Natural killer cell (primary cell): Measurements from ENCODE around the gene KANSL1. TPM values are rescaled to one million over a fixed set of nuclear protein-coding genes. Genes with fewer than 3 reads are reported as not detected.

ENCODE experiments used
- ATAC-seq, 3 donors: fragments of 150-1000 bp in 2 of 3; fragments of 200-7000 bp in 1 of 3; cut with Tn5 transposase; 1 replicate in 1 of 3; 2 replicates in 2 of 3; pipeline ENCODE4 v1.10.0; 2021; ENCODE audit warnings: mild to moderate bottlenecking in 2 of 3, moderate library complexity in 2 of 3
- DNase-seq, 2 donors: peaks; one replicate each; pipeline versions ENCODE4 v3.0.0 to v3.0.0-alpha.2; 2013 to 2021; ENCODE audit warnings: mixed read lengths in 1 of 2
- H3K27ac ChIP-seq: one replicate; pipeline ENCODE4 v1.5.1; 2013; ENCODE audit warnings: mild to moderate bottlenecking, low read length
- H3K27me3 ChIP-seq: one replicate; pipeline ENCODE4 v1.6.1; 2013; ENCODE audit warnings: low read length; ENCODE audit not compliant: control insufficient read depth, insufficient read depth
- H3K36me3 ChIP-seq: one replicate; pipeline ENCODE4 v1.6.1; 2013; ENCODE audit warnings: low read length; ENCODE audit not compliant: control insufficient read depth, insufficient read depth
- H3K4me1 ChIP-seq: one replicate; pipeline ENCODE4 v1.6.1; 2013; ENCODE audit warnings: low read length; ENCODE audit not compliant: control insufficient read depth, insufficient read depth
- H3K4me3 ChIP-seq: one replicate; pipeline ENCODE4 v1.5.1; 2013; ENCODE audit warnings: low read length
- H3K9me3 ChIP-seq: one replicate; pipeline ENCODE4 v1.6.1; 2013; ENCODE audit warnings: low read length; ENCODE audit not compliant: control insufficient read depth, insufficient read depth
- H3K27ac Mint-ChIP-seq, 2 donors: one replicate each; pipeline ENCODE4 v1.8.0; 2022; ENCODE audit warnings: mild to moderate bottlenecking in 2 of 2, mixed read lengths in 2 of 2, moderate library complexity in 1 of 2
- H3K27me3 Mint-ChIP-seq, 2 donors: one replicate each; pipeline ENCODE4 v1.8.0; 2022; ENCODE audit warnings: low read depth in 2 of 2, mixed read lengths in 2 of 2
- H3K36me3 Mint-ChIP-seq: one replicate; pipeline ENCODE4 v1.8.0; 2022; ENCODE audit warnings: mixed read lengths
- H3K4me1 Mint-ChIP-seq, 2 donors: one replicate each; pipeline ENCODE4 v1.8.0; 2022; ENCODE audit warnings: mixed read lengths in 2 of 2
- H3K4me3 Mint-ChIP-seq: one replicate; pipeline ENCODE4 v1.8.0; 2022; ENCODE audit warnings: mild to moderate bottlenecking, moderate library complexity, mixed read lengths
- H3K9me3 Mint-ChIP-seq, 2 donors: one replicate each; pipeline ENCODE4 v1.8.0; 2022; ENCODE audit warnings: mixed read lengths in 2 of 2
- WGBS: methylation state at CpG from one replicate; pipeline ENCODE4 v1.1.7; 2013; ENCODE audit warnings: missing lambda C conversion rate; ENCODE audit not compliant: insufficient coverage; 5-methylcytosine and 5-hydroxymethylcytosine counted together
- intact Hi-C: fragments of 100-400 bp; cut with micrococcal nuclease; formaldehyde crosslinking; loops from one replicate; pipeline ENCODE4 v1.14.2; 2022
- total RNA-seq, 4 donors: library from RNA; stranded (reverse); fragments of 120-200 nt in 1 of 4; gene quantifications; one replicate each; pipeline versions ENCODE4 v1.2.3 to v1.2.4, GENCODE V29; 2013 to 2022
- TF ChIP-seq, protein P1 (sequence below): fragments of 200-600 bp; IDR thresholded peaks from one replicate; pipeline ENCODE4 v1.8.0; 2022; ENCODE audit warnings: antibody characterized with exemption

KANSL1 gene
- total RNA-seq, 3 donors from 2014 or later (not counting 1 experiment from before 2014, with no cell fraction given), result 202 to 240 (median 220) TPM

GRCh38 chr17:46061435-46061834, 131.8 kb downstream of the KANSL1 start:
- Mint-ChIP-seq H3K36me3 (no peaks in the 10 kb centered on the region), H3K4me1 (peaks cover 30 to 39% of the 10 kb centered on the region in 2 donors), H3K27ac (peak overlapping the region in 1 of 2 donors; percentile 6), H3K4me3 (no peak overlapping the region), H3K9me3 (no peaks in the 10 kb centered on the region), H3K27me3 (no peaks in the 10 kb centered on the region)
- TF ChIP-seq, protein P1, sequence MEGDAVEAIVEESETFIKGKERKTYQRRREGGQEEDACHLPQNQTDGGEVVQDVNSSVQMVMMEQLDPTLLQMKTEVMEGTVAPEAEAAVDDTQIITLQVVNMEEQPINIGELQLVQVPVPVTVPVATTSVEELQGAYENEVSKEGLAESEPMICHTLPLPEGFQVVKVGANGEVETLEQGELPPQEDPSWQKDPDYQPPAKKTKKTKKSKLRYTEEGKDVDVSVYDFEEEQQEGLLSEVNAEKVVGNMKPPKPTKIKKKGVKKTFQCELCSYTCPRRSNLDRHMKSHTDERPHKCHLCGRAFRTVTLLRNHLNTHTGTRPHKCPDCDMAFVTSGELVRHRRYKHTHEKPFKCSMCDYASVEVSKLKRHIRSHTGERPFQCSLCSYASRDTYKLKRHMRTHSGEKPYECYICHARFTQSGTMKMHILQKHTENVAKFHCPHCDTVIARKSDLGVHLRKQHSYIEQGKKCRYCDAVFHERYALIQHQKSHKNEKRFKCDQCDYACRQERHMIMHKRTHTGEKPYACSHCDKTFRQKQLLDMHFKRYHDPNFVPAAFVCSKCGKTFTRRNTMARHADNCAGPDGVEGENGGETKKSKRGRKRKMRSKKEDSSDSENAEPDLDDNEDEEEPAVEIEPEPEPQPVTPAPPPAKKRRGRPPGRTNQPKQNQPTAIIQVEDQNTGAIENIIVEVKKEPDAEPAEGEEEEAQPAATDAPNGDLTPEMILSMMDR, result peak; percentile 48
- Histone ChIP-seq H3K36me3 (peaks cover 48% of the 10 kb centered on the region), H3K27ac (no peak overlapping the region), H3K4me1 (no peaks in the 10 kb centered on the region), H3K9me3 (no peaks in the 10 kb centered on the region), H3K4me3 (no peak overlapping the region), H3K27me3 (no peaks in the 10 kb centered on the region)
- no peak for DNase-seq
- intact Hi-C loops, result no loop called here
- ATAC-seq, result peak in 2 of 3 donors; percentile 42
- WGBS, result 100% methylated on average over 4 of the region's 5 CpGs

DNA sequence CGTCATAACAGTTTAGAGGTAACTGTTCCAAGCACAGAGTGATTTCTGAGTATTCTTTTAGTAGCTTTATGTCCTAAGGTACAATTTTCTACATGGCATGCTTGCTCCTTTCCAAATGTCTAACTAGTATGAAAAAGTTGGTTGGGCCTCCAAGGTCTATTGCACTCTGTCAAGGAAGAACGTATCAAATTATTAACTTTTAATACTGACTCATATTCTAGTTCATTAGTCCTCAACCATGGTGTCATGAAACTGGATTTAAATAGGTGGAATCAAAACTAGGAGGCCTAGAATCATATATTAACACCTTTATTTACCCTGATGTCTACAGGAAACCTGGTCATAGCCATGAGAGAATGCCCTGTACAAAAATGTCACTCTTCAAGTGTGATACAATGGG, 132.8 kb downstream of the KANSL1 start:
- ATAC-seq (no peak), DNase-seq (no peak)
- no peaks in the 10 kb centered on the region for H3K36me3 Mint-ChIP-seq
- Histone ChIP-seq H3K36me3 (peaks cover 42% of the 10 kb centered on the region), H3K27me3 (no peaks in the 10 kb centered on the region), H3K4me1 (no peaks in the 10 kb centered on the region), H3K9me3 (no peaks in the 10 kb centered on the region), H3K4me3 (no peak overlapping the region), H3K27ac (no peak overlapping the region)
- WGBS, result 100% methylated on average over 1 of the region's 2 CpGs
- H3K4me1 Mint-ChIP-seq, result peaks cover 32 to 39% of the 10 kb centered on the region in 2 donors
- intact Hi-C loops, result no loop called here
- TF ChIP-seq, protein P1, result no peak
- H3K27ac Mint-ChIP-seq, result peak overlapping the region in 1 of 2 donors; percentile 32
- H3K9me3 Mint-ChIP-seq, result no peaks in the 10 kb centered on the region
- H3K4me3 Mint-ChIP-seq, result no peak overlapping the region
- H3K27me3 Mint-ChIP-seq, result no peaks in the 10 kb centered on the region

GRCh38 chr17:46059486-46059885, 133.7 kb downstream of the KANSL1 start:
- 97% methylated on average over 6 of the region's 6 CpGs for WGBS
- peaks cover 38% of the 10 kb centered on the region for H3K36me3 ChIP-seq
- no peaks in the 10 kb centered on the region for H3K27me3 Mint-ChIP-seq
- peaks cover 30 to 40% of the 10 kb centered on the region in 2 donors for H3K4me1 Mint-ChIP-seq
- H3K9me3 ChIP-seq, result no peaks in the 10 kb centered on the region
- no peaks in the 10 kb centered on the region for H3K27me3 ChIP-seq
- H3K27ac ChIP-seq, result no peak overlapping the region
- TF ChIP-seq, protein P1, result no peak
- intact Hi-C loops, result no loop called here
- H3K4me1 ChIP-seq, result no peaks in the 10 kb centered on the region
- ATAC-seq, result no peak
- no peak overlapping the region for H3K4me3 Mint-ChIP-seq
- no peak overlapping the region for H3K4me3 ChIP-seq
- H3K9me3 Mint-ChIP-seq, result no peaks in the 10 kb centered on the region
- no peaks in the 10 kb centered on the region for H3K36me3 Mint-ChIP-seq
- peak overlapping the region; percentile 37 to 57 for H3K27ac Mint-ChIP-seq
- no peak for DNase-seq

DNA sequence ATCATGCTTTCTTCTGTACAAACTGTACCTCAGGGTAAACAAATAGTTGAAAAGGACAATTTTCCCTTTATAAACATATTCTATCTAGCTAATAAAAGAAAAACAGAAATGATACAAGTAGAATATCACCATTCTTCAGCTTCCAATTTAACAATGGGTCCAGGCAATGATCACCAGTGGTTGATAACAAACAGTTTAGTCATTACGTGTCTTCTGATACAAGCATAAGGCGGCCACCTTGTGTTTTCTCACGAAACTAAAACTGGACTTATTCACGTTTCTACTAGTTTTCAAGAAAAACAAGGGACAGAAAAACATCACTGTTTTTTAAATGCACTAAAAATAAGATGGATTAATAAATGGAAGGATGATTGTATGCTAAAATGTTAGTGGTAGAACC, 135.9 kb downstream of the KANSL1 start:
- Histone ChIP-seq H3K9me3 (no peaks in the 10 kb centered on the region), H3K4me1 (no peaks in the 10 kb centered on the region), H3K27me3 (no peaks in the 10 kb centered on the region), H3K4me3 (no peak overlapping the region), H3K27ac (no peak overlapping the region), H3K36me3 (peaks cover 28% of the 10 kb centered on the region)
- DNase-seq (no peak), ATAC-seq (no peak)
- TF ChIP-seq, protein P1, result no peak
- Mint-ChIP-seq H3K4me3 (no peak overlapping the region), H3K9me3 (no peaks in the 10 kb centered on the region), H3K27me3 (no peaks in the 10 kb centered on the region), H3K36me3 (no peaks in the 10 kb centered on the region), H3K4me1 (peaks cover 25 to 41% of the 10 kb centered on the region in 2 donors), H3K27ac (peak overlapping the region; percentile 37 to 57)
- intact Hi-C loops, result no loop called here
- WGBS, result 97% methylated on average over 4 of the region's 4 CpGs
